ENCODE results near the gene MXD3. TPM values are rescaled to one million over a fixed set of nuclear protein-coding genes. Genes with fewer than 3 reads are reported as not detected.

Gene MXD3
- total RNA-seq, 1 donor from 2014 or later, result 6.4 TPM

DNA sequence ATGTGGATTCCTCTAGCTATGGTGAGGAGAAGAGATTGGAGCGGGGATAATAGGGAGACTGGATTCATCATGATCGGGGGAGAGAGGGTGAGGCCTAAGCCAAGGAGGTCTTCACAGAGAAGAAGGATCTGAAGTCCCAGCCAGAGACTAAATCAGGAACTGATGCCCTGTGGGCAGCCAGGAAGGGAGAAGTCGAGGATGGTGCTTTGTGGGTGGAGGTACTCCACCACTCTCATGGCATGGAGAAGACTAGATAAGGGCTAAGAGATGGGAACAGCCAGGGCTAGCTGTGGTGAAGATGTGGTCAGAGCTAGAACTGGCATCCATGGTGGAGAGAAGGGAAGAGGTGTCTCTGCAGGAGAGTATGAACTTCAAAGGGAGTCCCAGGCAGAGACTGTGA lies 43.0 kb upstream of the MXD3 start:
- TF ChIP-seq CTCF (IDR thresholded peaks at IDR 0.05; ENCODE audit: unreplicated experiment), result no peak
- Mint-ChIP-seq H3K9me3 (ENCODE audit: unreplicated experiment) (no peaks in the 10 kb centered on the region), H3K27me3 (ENCODE audit: unreplicated experiment) (peaks cover 20% of the 10 kb centered on the region), H3K36me3 (ENCODE audit: low read depth, unreplicated experiment) (peaks cover 1% of the 10 kb centered on the region), H3K4me1 (ENCODE audit: unreplicated experiment) (peaks cover 39% of the 10 kb centered on the region), H3K27ac (ENCODE audit: unreplicated experiment) (peak overlapping the region; percentile 0), H3K4me3 (ENCODE audit: unreplicated experiment) (no peak overlapping the region)
- DNase-seq (ENCODE audit: low spot score), result no peak

- no peaks in the 10 kb centered on the region for H3K9me3 Mint-ChIP-seq (ENCODE audit: unreplicated experiment)
- H3K36me3 Mint-ChIP-seq (ENCODE audit: low read depth, unreplicated experiment), result peaks cover 4% of the 10 kb centered on the region
- no peak for DNase-seq (ENCODE audit: low spot score)
- no peak overlapping the region for H3K4me3 Mint-ChIP-seq (ENCODE audit: unreplicated experiment)
- peak overlapping the region; percentile 0 for H3K27ac Mint-ChIP-seq (ENCODE audit: unreplicated experiment)
- H3K4me1 Mint-ChIP-seq (ENCODE audit: unreplicated experiment), result peaks cover 44% of the 10 kb centered on the region
- TF ChIP-seq CTCF (IDR thresholded peaks at IDR 0.05; ENCODE audit: unreplicated experiment), result no peak
- peaks cover 21% of the 10 kb centered on the region for H3K27me3 Mint-ChIP-seq (ENCODE audit: unreplicated experiment)
These were observed 42.6 kb upstream of the MXD3 start for GRCh38 chr5:177354256-177354655.

GRCh38 chr5:177353093-177353492 lies 41.4 kb upstream of the MXD3 start:
- peaks cover 16% of the 10 kb centered on the region for H3K27me3 Mint-ChIP-seq (ENCODE audit: unreplicated experiment)
- H3K4me3 Mint-ChIP-seq (ENCODE audit: unreplicated experiment), result peak overlapping the region; percentile 71
- H3K36me3 Mint-ChIP-seq (ENCODE audit: low read depth, unreplicated experiment), result peaks cover 9% of the 10 kb centered on the region
- no peak for TF ChIP-seq CTCF (IDR thresholded peaks at IDR 0.05; ENCODE audit: unreplicated experiment)
- no peak for DNase-seq (ENCODE audit: low spot score)
- H3K27ac Mint-ChIP-seq (ENCODE audit: unreplicated experiment), result peak overlapping the region; percentile 30
- H3K4me1 Mint-ChIP-seq (ENCODE audit: unreplicated experiment), result peaks cover 38% of the 10 kb centered on the region
- H3K9me3 Mint-ChIP-seq (ENCODE audit: unreplicated experiment), result no peaks in the 10 kb centered on the region

- DNase-seq (ENCODE audit: low spot score), result peak; percentile 86
- peak within 1 kb of the TSS; percentile 99 for H3K4me3 Mint-ChIP-seq (ENCODE audit: unreplicated experiment)
- no peaks in the 10 kb centered on the region for H3K9me3 Mint-ChIP-seq (ENCODE audit: unreplicated experiment)
- peaks cover 13% of the 10 kb centered on the region for H3K27me3 Mint-ChIP-seq (ENCODE audit: unreplicated experiment)
- H3K27ac Mint-ChIP-seq (ENCODE audit: unreplicated experiment), result peak within 1 kb of the TSS; percentile 99
- H3K4me1 Mint-ChIP-seq (ENCODE audit: unreplicated experiment), result peaks cover 28% of the 10 kb centered on the region
- peaks cover 12% of the 10 kb centered on the region for H3K36me3 Mint-ChIP-seq (ENCODE audit: low read depth, unreplicated experiment)
- TF ChIP-seq CTCF (IDR thresholded peaks at IDR 0.05; ENCODE audit: unreplicated experiment), result no peak
These were observed 40.0 kb upstream of the MXD3 start, which contains the start of gene LMAN2 for GRCh38 chr5:177351392-177352329. LMAN2 (minus strand) TSS chr5:177351668; CDS start chr5:177351647, 21 bp downstream.

Measured in endothelial cell (in vitro differentiated cells).